HepG2 (cell line): Measurements from ENCODE around the gene ZSCAN32. TPM values are rescaled to one million over a fixed set of nuclear protein-coding genes. Genes with fewer than 3 reads are reported as not detected.

ENCODE experiments used
- ATAC-seq: fragments of 200-7000 bp; cut with Tn5 transposase; 3 replicates; pipeline ENCODE4 v1.9.1; 2020; ENCODE audit warnings: mild to moderate bottlenecking, moderate library complexity
- BruUV-seq: library from RNA; stranded (reverse); fragments of 400-500 nt; replicated peaks from 2 replicates; lab custom pipeline; 2021; lab: Mats Ljungman, UMichigan
- CTCF ChIA-PET: fragments of 300-600 bp; formaldehyde crosslinking; extraction: SDS; loops from one replicate; lab custom pipeline; 2021; ENCODE audit warnings: low total read pairs, inconsistent platforms, low intra/inter-chr PET ratio; lab: Yijun Ruan, JAX
- POLR2A ChIA-PET: fragments of 350-600 bp; sonication (Branson Sonifier 250); formaldehyde crosslinking; loops from one replicate; lab custom pipeline; 2020; ENCODE audit warnings: antibody characterized with exemption, inconsistent platforms; lab: Yijun Ruan, JAX
- DNase-seq: peaks from one replicate; pipeline ENCODE4 v3.0.0-alpha.2; 2015; ENCODE audit warnings: low spot score
- FAIRE-seq: peaks from 3 replicates; lab custom pipeline; 2011; peaks lifted over from hg19 to GRCh38; lab: Jason Lieb, UNC
- H2AFZ ChIP-seq: one replicate; pipeline ENCODE4 v1.6.1; 2011; ENCODE audit warnings: low read length, inconsistent platforms
- H3K27ac ChIP-seq: fragments of 300-600 bp; 3 replicates; pipeline ENCODE4 v1.8.0; 2011; ENCODE audit warnings: mixed run types, mild to moderate bottlenecking, mixed read lengths, low read length, inconsistent platforms; ENCODE audit not compliant: insufficient read depth; ENCODE audit errors: extremely low read length
- H3K27me3 ChIP-seq, 2 experiments: fragments of 200-600 bp in 1 of 2; 2 replicates in 1 of 2; 3 replicates in 1 of 2; pipeline versions ENCODE4 v1.6.0 to v1.8.0; 2011; ENCODE audit warnings: low read length in 2 of 2, mild to moderate bottlenecking in 2 of 2, moderate library complexity in 2 of 2, inconsistent platforms in 1 of 2; ENCODE audit not compliant: insufficient read depth in 2 of 2, control insufficient read depth in 1 of 2
- H3K36me3 ChIP-seq, 2 experiments: fragments of 200-600 bp in 1 of 2; replicated peaks in 1 of 2; 2 replicates in 1 of 2; 3 replicates in 1 of 2; pipeline versions ENCODE4 v1.5.1 to v1.8.0; 2011; ENCODE audit warnings: low read length in 2 of 2, inconsistent platforms in 1 of 2; ENCODE audit not compliant: insufficient read depth in 2 of 2, control insufficient read depth in 1 of 2
- H3K4me1 ChIP-seq: 2 replicates; pipeline ENCODE4 v1.5.1; 2012; ENCODE audit warnings: low read length, inconsistent platforms; ENCODE audit not compliant: insufficient read depth
- H3K4me2 ChIP-seq: 2 replicates; pipeline ENCODE4 v1.6.0; 2011; ENCODE audit warnings: low read depth, low read length, inconsistent platforms
- H3K4me3 ChIP-seq, 3 experiments: fragments of 200-600 bp in 1 of 3; sonication (generic), shearing (Covaris generic) in 1 of 3; replicated peaks in 1 of 3; 2 replicates each; pipeline ENCODE4 v1.5.1; 2011 to 2016; ENCODE audit warnings: low read length in 3 of 3, inconsistent platforms in 2 of 3, low read depth in 2 of 3, mild to moderate bottlenecking in 2 of 3, control low read depth in 1 of 3, mixed read lengths in 1 of 3; ENCODE audit not compliant: insufficient read depth in 1 of 3
- H3K79me2 ChIP-seq: one replicate; pipeline ENCODE4 v1.6.1; 2011; ENCODE audit warnings: low read length, inconsistent platforms; ENCODE audit not compliant: insufficient read depth
- H3K9ac ChIP-seq: 2 replicates; pipeline ENCODE4 v1.6.0; 2011; ENCODE audit warnings: mild to moderate bottlenecking, low read depth, low read length, inconsistent platforms; ENCODE audit not compliant: insufficient read depth
- H3K9me3 ChIP-seq: 2 replicates; pipeline ENCODE4 v1.5.1; 2012; ENCODE audit warnings: mild to moderate bottlenecking, low read length
- H4K20me1 ChIP-seq: 2 replicates; pipeline ENCODE4 v1.6.0; 2011; ENCODE audit warnings: inconsistent platforms, mild to moderate bottlenecking, low read length, moderate library complexity; ENCODE audit not compliant: insufficient read depth
- DMAP1 ChIP-seq: IDR thresholded peaks from 2 replicates; pipeline ENCODE4 v1.6.1; 2016
- FOXC1 ChIP-seq: sonication (generic); formaldehyde crosslinking; IDR thresholded peaks from 2 replicates; pipeline ENCODE4 v1.8.0; 2022; ENCODE audit warnings: mild to moderate bottlenecking, missing genetic modification reagents, borderline replicate concordance
- GLMP ChIP-seq: sonication (generic); formaldehyde crosslinking; IDR thresholded peaks from 2 replicates; pipeline ENCODE4 v1.9.0; 2021; ENCODE audit warnings: missing genetic modification reagents, mild to moderate bottlenecking, borderline replicate concordance
- MNT ChIP-seq: fragments of 450-650 bp; IDR thresholded peaks from 2 replicates; pipeline ENCODE4 v1.6.1; 2016
- ZNF780A ChIP-seq: sonication (generic); formaldehyde crosslinking; IDR thresholded peaks from 2 replicates; pipeline ENCODE4 v1.8.0; 2022; ENCODE audit warnings: mild to moderate bottlenecking, missing genetic modification reagents, moderate library complexity
- WGBS: methylation state at CpG from one replicate; pipeline ENCODE4 v1.1.6; 2017; ENCODE audit warnings: low lambda C conversion rate; 5-methylcytosine and 5-hydroxymethylcytosine counted together
- in situ Hi-C: cut with HindIII; loops from 2 replicates; pipeline ENCODE4 v1.10.0; 2017; ENCODE audit warnings: low pct_unique_long_range_greater_than_20kb; ENCODE audit not compliant: extremely low pct_ligation_motif_present
- intact Hi-C: fragments of 100-400 bp; cut with micrococcal nuclease; formaldehyde crosslinking; loops from one replicate; pipeline ENCODE4 v1.10.0; 2022; ENCODE audit not compliant: unreplicated experiment
- polyA plus RNA-seq, 8 experiments: library from polyadenylated mRNA; depleted of rRNA in 3 of 8; stranded (reverse) in 7 of 8; unstranded in 1 of 8; fragments of >200 nt; fragmentation: Illumina TruSeq in 4 of 8; extraction: Trizol in 4 of 8; gene quantifications; 2 replicates each; pipeline versions ENCODE4 v1.2.1 to v1.2.3, GENCODE V29; 2011 to 2016; ENCODE audit warnings: low read depth in 4 of 8, missing spikeins in 1 of 8, mixed read lengths in 1 of 8; ENCODE audit not compliant: insufficient read depth in 1 of 8
- total RNA-seq, 5 experiments: library from RNA; depleted of rRNA; stranded (reverse); fragments of >200 nt; fragmentation: Illumina TruSeq; extraction: Trizol; gene quantifications; 2 replicates each; pipeline ENCODE4 v1.2.3, GENCODE V29; 2016; ENCODE audit warnings: low read depth in 1 of 5
- TF ChIP-seq, protein P1 (sequence below): IDR thresholded peaks from 2 replicates; pipeline ENCODE4 v1.6.1; 2016; ENCODE audit warnings: missing biosample characterization, missing genetic modification reagents, low read depth
- TF ChIP-seq, protein P2 (sequence below): sonication (generic); formaldehyde crosslinking; IDR thresholded peaks from 2 replicates; pipeline ENCODE4 v1.4.0; 2020; ENCODE audit warnings: missing genetic modification reagents

ZSCAN32 gene
- total and polyA plus RNA-seq, 2 of the 13 experiments (the other 11 are each of a cell fraction or from before 2014, with no cell fraction given) = 10.7 to 12.8 TPM

- TF ChIP-seq, protein P1, sequence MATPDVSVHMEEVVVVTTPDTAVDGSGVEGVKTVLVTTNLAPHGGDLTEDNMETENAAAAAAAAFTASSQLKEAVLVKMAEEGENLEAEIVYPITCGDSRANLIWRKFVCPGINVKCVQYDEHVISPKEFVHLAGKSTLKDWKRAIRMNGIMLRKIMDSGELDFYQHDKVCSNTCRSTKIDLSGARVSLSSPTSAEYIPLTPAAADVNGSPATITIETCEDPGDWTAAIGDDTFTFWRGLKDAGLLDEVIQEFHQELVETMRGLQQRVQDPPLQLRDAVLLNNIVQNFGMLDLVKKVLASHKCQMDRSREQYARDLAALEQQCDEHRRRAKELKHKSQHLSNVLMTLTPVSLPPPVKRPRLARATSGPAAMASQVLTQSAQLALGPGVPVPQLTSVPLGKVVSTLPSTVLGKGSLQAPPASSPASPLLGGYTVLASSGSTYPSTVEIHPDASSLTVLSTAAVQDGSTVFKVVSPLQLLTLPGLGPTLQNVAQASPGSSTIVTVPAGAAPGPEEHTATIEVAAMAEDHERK (CRISPR knock-in tag) = no peak
- TF ChIP-seq GLMP (CRISPR knock-in tag) = no peak
- TF ChIP-seq ZNF780A = no peak
- no peak for TF ChIP-seq DMAP1 (CRISPR knock-in tag)
- TF ChIP-seq FOXC1 = no peak
Measured at GRCh38 chr16:3348547-3349167, 52.1 kb downstream of the ZSCAN32 start (continued).

DNA sequence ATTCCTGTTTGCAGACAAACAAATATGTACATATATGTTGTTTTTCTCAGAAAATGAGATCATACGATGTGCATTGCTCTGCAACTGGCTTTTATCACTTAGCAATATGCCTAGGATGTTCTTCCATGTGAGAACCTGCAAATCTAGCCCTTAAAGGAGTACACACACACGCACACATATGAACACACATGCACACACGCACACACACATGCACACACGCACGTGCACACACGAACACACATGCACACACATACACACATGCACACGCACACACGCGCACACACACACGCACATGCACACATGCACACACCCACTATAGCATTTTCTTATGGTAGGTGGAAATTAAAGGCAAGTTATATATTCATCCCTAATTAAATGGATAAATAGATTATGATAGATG, 53.2 kb downstream of the ZSCAN32 start:
- no TSS peak for BruUV-seq
- Histone ChIP-seq H3K4me3 (no peak overlapping the region), H3K9ac (no peak overlapping the region), H3K27ac (no peak overlapping the region), H4K20me1 (no peaks in the 10 kb centered on the region), H3K36me3 (no peaks in the 10 kb centered on the region), H3K4me2 (no peak overlapping the region), H3K9me3 (no peaks in the 10 kb centered on the region), H3K27me3 (peaks cover 0 to 8% of the 10 kb centered on the region in 2 experiments; a peak in 2 of 5 replicates), H3K4me1 (no peaks in the 10 kb centered on the region), H2AFZ (no peak overlapping the region), H3K79me2 (no peaks in the 10 kb centered on the region)
- intact Hi-C loops (no loop called here), in situ Hi-C loops (no loop called here)
- ChIA-PET POLR2A (no interaction called here), CTCF (no interaction called here)
- DNase-seq (no peak), ATAC-seq (no peak), FAIRE-seq (no peak)
- 12% methylated on average over 10 of the region's 10 CpGs for WGBS
- TF ChIP-seq, protein P2, sequence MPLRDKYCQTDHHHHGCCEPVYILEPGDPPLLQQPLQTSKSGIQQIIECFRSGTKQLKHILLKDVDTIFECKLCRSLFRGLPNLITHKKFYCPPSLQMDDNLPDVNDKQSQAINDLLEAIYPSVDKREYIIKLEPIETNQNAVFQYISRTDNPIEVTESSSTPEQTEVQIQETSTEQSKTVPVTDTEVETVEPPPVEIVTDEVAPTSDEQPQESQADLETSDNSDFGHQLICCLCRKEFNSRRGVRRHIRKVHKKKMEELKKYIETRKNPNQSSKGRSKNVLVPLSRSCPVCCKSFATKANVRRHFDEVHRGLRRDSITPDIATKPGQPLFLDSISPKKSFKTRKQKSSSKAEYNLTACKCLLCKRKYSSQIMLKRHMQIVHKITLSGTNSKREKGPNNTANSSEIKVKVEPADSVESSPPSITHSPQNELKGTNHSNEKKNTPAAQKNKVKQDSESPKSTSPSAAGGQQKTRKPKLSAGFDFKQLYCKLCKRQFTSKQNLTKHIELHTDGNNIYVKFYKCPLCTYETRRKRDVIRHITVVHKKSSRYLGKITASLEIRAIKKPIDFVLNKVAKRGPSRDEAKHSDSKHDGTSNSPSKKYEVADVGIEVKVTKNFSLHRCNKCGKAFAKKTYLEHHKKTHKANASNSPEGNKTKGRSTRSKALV (CRISPR knock-in tag) = no peak
- peak; percentile 91 for TF ChIP-seq MNT
